GM19025 (cell line): ENCODE data around the gene SCIN.
A peak's percentile ranks its signal among the peaks of the same experiment; 100 is the strongest.

ENCODE experiments used
- ATAC-seq: cut with Tn5 transposase; IDR thresholded peaks from one replicate; pipeline ENCODE4 v1.9.1; 2021; ENCODE audit warnings: mild to moderate bottlenecking, low read depth, moderate library complexity; ENCODE audit not compliant: unreplicated experiment

The SCIN gene

GRCh38 chr7:12609561-12609960 lies 39.0 kb downstream of the SCIN start:
- no peak for ATAC-seq

GRCh38 chr7:12610899-12611298 lies 40.4 kb downstream of the SCIN start:
- no peak for ATAC-seq

GRCh38 chr7:12612622-12613021 lies 42.1 kb downstream of the SCIN start:
- ATAC-seq: no peak

- ATAC-seq: no peak
Observed at GRCh38 chr7:12619461-12620069, 49.0 kb downstream of the SCIN start.

GRCh38 chr7:12620371-12620770 lies 49.9 kb downstream of the SCIN start:
- ATAC-seq: no peak

GRCh38 chr7:12623223-12623622 lies 52.7 kb downstream of the SCIN start:
- no peak for ATAC-seq

- no peak for ATAC-seq
Observed at GRCh38 chr7:12623885-12624498, 53.5 kb downstream of the SCIN start.

GRCh38 chr7:12625836-12626235 lies 55.3 kb downstream of the SCIN start:
- no peak for ATAC-seq

GRCh38 chr7:12629816-12630512 lies 59.4 kb downstream of the SCIN start:
- ATAC-seq: no peak

GRCh38 chr7:12630513-12630819 lies 59.9 kb downstream of the SCIN start:
- ATAC-seq: no peak

- ATAC-seq: no peak
Observed at GRCh38 chr7:12633582-12633981, 63.1 kb downstream of the SCIN start.

GRCh38 chr7:12635830-12636229 lies 65.3 kb downstream of the SCIN start:
- peak; percentile 83 for ATAC-seq

GRCh38 chr7:12637328-12637727 lies 66.8 kb downstream of the SCIN start:
- no peak for ATAC-seq

- ATAC-seq: no peak
Observed at GRCh38 chr7:12637819-12638592, 67.5 kb downstream of the SCIN start.

GRCh38 chr7:12638851-12639456 lies 68.4 kb downstream of the SCIN start:
- ATAC-seq: no peak

GRCh38 chr7:12640299-12641096 lies 70.0 kb downstream of the SCIN start:
- no peak for ATAC-seq

- ATAC-seq: no peak
Observed at GRCh38 chr7:12641196-12641595, 70.7 kb downstream of the SCIN start.

GRCh38 chr7:12642508-12642907 lies 72.0 kb downstream of the SCIN start:
- ATAC-seq: no peak

- no peak for ATAC-seq
Observed at GRCh38 chr7:12643001-12643643, 72.6 kb downstream of the SCIN start.

- ATAC-seq: no peak
Observed at GRCh38 chr7:12643644-12644043, 73.1 kb downstream of the SCIN start.
